Upper lobe of left lung (tissue), 6 donors: ENCODE measurements around the gene EID3. TPM values are rescaled to one million over a fixed set of nuclear protein-coding genes. Genes with fewer than 3 reads are reported as not detected.

ENCODE experiments used
- ATAC-seq, 2 donors: fragments of 200-7000 bp; cut with Tn5 transposase; one replicate each; pipeline ENCODE4 v1.9.1; 2022; ENCODE audit warnings: mild to moderate bottlenecking in 2 of 2, moderate library complexity in 2 of 2; ENCODE audit not compliant: low FRiP score in 2 of 2
- DNase-seq, 2 donors: peaks; one replicate each; pipeline ENCODE4 v3.0.0-alpha.2; 2019 to 2020
- H3K27ac ChIP-seq, 4 donors: fragments of 200-600 bp; sonication (generic); one replicate each; pipeline ENCODE4 v1.5.1; 2016 to 2019
- H3K27me3 ChIP-seq, 4 donors: fragments of 200-600 bp; sonication (generic); one replicate each; pipeline ENCODE4 v1.5.1; 2017 to 2019
- H3K36me3 ChIP-seq, 4 donors: fragments of 200-600 bp; sonication (generic); one replicate each; pipeline ENCODE4 v1.5.1; 2016 to 2019
- H3K4me1 ChIP-seq, 4 donors: fragments of 200-600 bp; sonication (generic); one replicate each; pipeline ENCODE4 v1.5.1; 2018 to 2019
- H3K4me3 ChIP-seq, 4 donors: fragments of 200-600 bp; sonication (generic); one replicate each; pipeline ENCODE4 v1.5.1; 2017 to 2019; ENCODE audit warnings: mild to moderate bottlenecking in 2 of 4, moderate library complexity in 1 of 4
- H3K9me3 ChIP-seq, 4 donors: fragments of 200-600 bp; sonication (generic); one replicate each; pipeline ENCODE4 v1.5.1; 2018 to 2019
- CTCF ChIP-seq, 6 experiments: fragments of 450-650 bp in 4 of 6; fragments of 200-600 bp in 2 of 6; sonication (generic) in 2 of 6; IDR thresholded peaks; one replicate each; pipeline ENCODE4 v1.5.1; 2016 to 2019; ENCODE audit warnings: antibody characterized with exemption in 6 of 6
- EP300 ChIP-seq, 4 donors: sonication (generic); formaldehyde crosslinking; IDR thresholded peaks; one replicate each; pipeline ENCODE4 v1.5.1; 2017; ENCODE audit warnings: antibody characterized with exemption in 4 of 4, control low read depth in 2 of 4
- POLR2A ChIP-seq, 4 donors: fragments of 450-650 bp; IDR thresholded peaks; one replicate each; pipeline ENCODE4 v1.5.1; 2016 to 2017; ENCODE audit warnings: antibody characterized with exemption in 4 of 4, mild to moderate bottlenecking in 2 of 4
- POLR2AphosphoS5 ChIP-seq, 2 donors: sonication (generic); formaldehyde crosslinking; IDR thresholded peaks; one replicate each; pipeline ENCODE4 v1.5.1; 2017; ENCODE audit warnings: antibody characterized with exemption in 2 of 2
- whole genome bisulfite sequencing, 2 donors: methylation state at CpG; one replicate each; pipeline ENCODE4 v1.1.5; 2017 to 2018; 5-methylcytosine and 5-hydroxymethylcytosine counted together
- total RNA-seq, 6 donors: library from RNA; depleted of rRNA in 4 of 6; stranded (reverse); fragments of >200 nt in 4 of 6; gene quantifications; one replicate each; pipeline versions ENCODE4 v1.1.0 to v1.2.1, GENCODE V29; 2016 to 2021
- donor health status: DM: no; HTN: no; CAD: no; lungs with moderate emphysema.
- donor health status: DM: no; HTN: yes; CAD: no; lungs with severe emphysema.

EID3 gene
- total RNA-seq, 6 donors from 2014 or later: 2.5 to 62.9 (median 13.9) TPM

- ATAC-seq (no peak), DNase-seq (no peak)
- Histone ChIP-seq H3K9me3 (no peaks in the 10 kb centered on the region), H3K27ac (no peak overlapping the region), H3K4me3 (no peak overlapping the region), H3K4me1 (peaks cover 0 to 5% (median under 1%) of the 10 kb centered on the region in 4 donors), H3K36me3 (peaks cover 35 to 77% (median 68%) of the 10 kb centered on the region in 4 donors), H3K27me3 (no peaks in the 10 kb centered on the region)
- 96 to 98% methylated on average over 1 of the region's 1 CpG for WGBS, 2 donors
- TF ChIP-seq CTCF (IDR thresholded peaks at IDR 0.05) (no peak), POLR2A (IDR thresholded peaks at IDR 0.05) (no peak), POLR2AphosphoS5 (IDR thresholded peaks at IDR 0.05) (no peak), EP300 (IDR thresholded peaks at IDR 0.05) (no peak)
Observed at GRCh38 chr12:104312654-104313053, 9.1 kb downstream of the EID3 start.

DNA sequence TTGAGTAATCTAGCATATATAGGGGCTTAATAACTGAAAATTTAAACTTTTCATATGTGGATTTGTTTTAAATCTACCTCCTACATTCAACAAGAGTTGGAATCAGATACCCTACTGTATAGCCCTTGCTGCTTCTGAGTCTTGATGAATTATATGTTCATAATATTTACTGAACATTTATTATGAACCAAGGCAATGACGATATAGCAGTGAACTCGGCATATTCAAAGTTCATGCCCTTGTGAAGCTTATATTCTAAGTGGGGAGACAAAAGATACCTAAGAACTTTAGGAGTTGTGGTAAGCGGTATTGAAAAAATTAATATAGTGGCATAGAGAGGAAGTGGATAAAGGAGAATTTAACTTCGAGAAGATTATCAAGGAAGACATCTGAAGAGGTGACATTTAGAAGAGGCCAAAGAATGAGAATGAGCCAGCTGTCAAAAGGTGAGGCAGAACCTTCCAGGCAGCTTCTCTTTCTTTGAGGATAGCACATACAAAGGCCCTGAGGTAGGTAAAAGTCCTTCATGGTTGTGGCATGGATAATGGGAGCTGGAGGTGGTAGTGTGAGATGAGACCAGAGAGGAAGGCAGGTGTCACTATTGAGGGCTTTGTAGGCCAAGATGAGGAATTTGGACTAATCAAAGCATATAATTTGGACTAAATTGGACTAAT is 10.2 kb downstream of the EID3 start:
- 69 to 84% methylated on average over 4 of the region's 4 CpGs for WGBS, 2 donors
- no peaks in the 10 kb centered on the region for H3K9me3 ChIP-seq
- peaks cover 0 to 5% (median 0%) of the 10 kb centered on the region in 4 donors for H3K4me1 ChIP-seq
- no peaks in the 10 kb centered on the region for H3K27me3 ChIP-seq
- no peak for TF ChIP-seq POLR2A (IDR thresholded peaks at IDR 0.05)
- TF ChIP-seq EP300 (IDR thresholded peaks at IDR 0.05): no peak
- TF ChIP-seq POLR2AphosphoS5 (IDR thresholded peaks at IDR 0.05): no peak
- TF ChIP-seq CTCF (IDR thresholded peaks at IDR 0.05): no peak
- H3K36me3 ChIP-seq: peaks cover 35 to 88% (median 77%) of the 10 kb centered on the region in 4 donors
- DNase-seq (no peak), ATAC-seq (no peak)
- peak overlapping the region in 1 of 4 donors; percentile 8 for H3K27ac ChIP-seq
- H3K4me3 ChIP-seq: no peak overlapping the region

GRCh38 chr12:104314242-104314614 is 10.7 kb downstream of the EID3 start:
- 76 to 100% methylated on average over 1 of the region's 1 CpG for WGBS, 2 donors
- TF ChIP-seq POLR2AphosphoS5 (IDR thresholded peaks at IDR 0.05): no peak
- Histone ChIP-seq H3K27ac (no peak overlapping the region), H3K9me3 (no peaks in the 10 kb centered on the region), H3K36me3 (peaks cover 35 to 93% (median 80%) of the 10 kb centered on the region in 4 donors), H3K4me1 (peaks cover 0 to 5% (median 0%) of the 10 kb centered on the region in 4 donors), H3K4me3 (no peak overlapping the region), H3K27me3 (no peaks in the 10 kb centered on the region)
- DNase-seq (no peak), ATAC-seq (no peak)

GRCh38 chr12:104315326-104316224 is 12.0 kb downstream of the EID3 start:
- WGBS, 2 donors: 77 to 86% methylated on average over 10 of the region's 10 CpGs
- H3K4me3 ChIP-seq: no peak overlapping the region
- H3K27ac ChIP-seq: no peak overlapping the region
- DNase-seq (no peak), ATAC-seq (no peak)
- H3K27me3 ChIP-seq: no peaks in the 10 kb centered on the region
- no peak for TF ChIP-seq CTCF (IDR thresholded peaks at IDR 0.05)
- no peak for TF ChIP-seq POLR2AphosphoS5 (IDR thresholded peaks at IDR 0.05)
- TF ChIP-seq POLR2A (IDR thresholded peaks at IDR 0.05): no peak
- no peak for TF ChIP-seq EP300 (IDR thresholded peaks at IDR 0.05)
- H3K9me3 ChIP-seq: no peaks in the 10 kb centered on the region
- H3K4me1 ChIP-seq: no peaks in the 10 kb centered on the region
- peaks cover 45 to 100% (median 87%) of the 10 kb centered on the region in 4 donors for H3K36me3 ChIP-seq

- Histone ChIP-seq H3K4me3 (no peak overlapping the region), H3K4me1 (no peaks in the 10 kb centered on the region), H3K36me3 (peaks cover 48 to 100% (median 89%) of the 10 kb centered on the region in 4 donors), H3K9me3 (no peaks in the 10 kb centered on the region), H3K27me3 (no peaks in the 10 kb centered on the region), H3K27ac (no peak overlapping the region)
- TF ChIP-seq EP300 (IDR thresholded peaks at IDR 0.05) (no peak), POLR2AphosphoS5 (IDR thresholded peaks at IDR 0.05) (no peak), CTCF (IDR thresholded peaks at IDR 0.05) (no peak), POLR2A (IDR thresholded peaks at IDR 0.05) (no peak)
- ATAC-seq: no peak
- DNase-seq: no peak
Observed at GRCh38 chr12:104316936-104317335, 13.4 kb downstream of the EID3 start.
